GM06990 (cell line): Measurements from ENCODE around the gene SNX30.

Experiments
- DNase-seq: peaks from one replicate; pipeline ENCODE4 v3.0.0-alpha.2; 2011; ENCODE audit not compliant: insufficient read length; ENCODE audit errors: extremely low read depth
- H3K27me3 ChIP-seq: replicated peaks from 2 replicates; pipeline ENCODE4 v1.6.0; 2011; ENCODE audit warnings: low read length; ENCODE audit not compliant: control insufficient read depth, insufficient read depth
- H3K36me3 ChIP-seq: 2 replicates; pipeline ENCODE4 v1.5.1; 2011; ENCODE audit warnings: low read length; ENCODE audit not compliant: control insufficient read depth, insufficient read depth
- H3K4me3 ChIP-seq: replicated peaks from 2 replicates; pipeline ENCODE4 v1.5.1; 2011; ENCODE audit warnings: low read depth, mild to moderate bottlenecking, control low read depth, low read length
- CTCF ChIP-seq: IDR thresholded peaks from 2 replicates; pipeline ENCODE4 v1.5.1; 2011; ENCODE audit warnings: low read length, control low read depth, mild to moderate bottlenecking, inconsistent platforms; ENCODE audit not compliant: insufficient read depth, poor library complexity, severe bottlenecking

SNX30 gene

DNA sequence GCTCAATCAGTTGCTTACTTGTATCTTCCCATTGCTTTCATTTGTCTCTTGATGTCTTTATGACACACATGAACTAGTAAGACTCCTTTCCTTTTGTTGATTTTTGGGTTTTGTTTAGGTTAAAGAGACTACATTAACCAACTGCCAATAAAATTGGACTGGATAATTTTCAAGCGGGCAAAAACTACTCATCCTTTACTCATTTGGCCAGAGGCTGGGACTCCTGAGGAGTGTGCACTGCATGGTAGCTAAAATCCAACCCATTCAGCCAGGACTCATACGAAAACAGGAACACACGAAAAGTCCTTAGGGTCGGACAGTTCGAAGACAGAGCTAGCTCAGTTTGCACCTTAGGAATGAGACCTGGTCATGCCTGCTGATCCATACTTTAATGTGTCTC, 134.2 kb downstream of the SNX30 start:
- H3K36me3 ChIP-seq: no peaks in the 10 kb centered on the region
- H3K27me3 ChIP-seq: no peaks in the 10 kb centered on the region
- no peak for DNase-seq
- TF ChIP-seq CTCF: no peak
- H3K4me3 ChIP-seq: no peak overlapping the region

GRCh38 chr9:112885324-112885723, 134.8 kb downstream of the SNX30 start:
- TF ChIP-seq CTCF: no peak
- H3K27me3 ChIP-seq: no peaks in the 10 kb centered on the region
- H3K36me3 ChIP-seq: no peaks in the 10 kb centered on the region
- H3K4me3 ChIP-seq: no peak overlapping the region
- DNase-seq: no peak

- no peak for DNase-seq
- no peak for TF ChIP-seq CTCF
- no peak overlapping the region for H3K4me3 ChIP-seq
- H3K36me3 ChIP-seq: no peaks in the 10 kb centered on the region
- no peaks in the 10 kb centered on the region for H3K27me3 ChIP-seq
These were observed 135.8 kb downstream of the SNX30 start for GRCh38 chr9:112886351-112886750.

DNA sequence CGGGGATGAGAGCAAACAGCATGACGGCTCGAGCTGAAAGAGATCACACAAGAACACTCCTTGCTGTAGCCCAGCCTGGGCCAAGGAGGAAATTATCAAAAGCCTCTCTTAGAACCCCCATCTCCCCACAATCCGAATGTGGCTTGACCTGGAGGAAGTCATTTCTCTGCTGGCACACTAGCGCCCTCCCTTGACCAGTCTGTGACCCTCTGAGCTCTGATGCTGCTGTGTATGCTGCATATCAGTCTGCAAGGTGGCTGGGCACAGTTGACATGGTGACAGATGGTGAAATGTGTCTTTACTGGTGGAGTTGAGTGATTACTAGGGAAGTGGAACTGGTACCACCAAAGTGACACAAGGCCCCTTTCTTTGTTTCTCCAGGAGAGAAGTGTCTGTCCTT, 136.8 kb downstream of the SNX30 start:
- Histone ChIP-seq H3K27me3 (no peaks in the 10 kb centered on the region), H3K4me3 (no peak overlapping the region), H3K36me3 (no peaks in the 10 kb centered on the region)
- no peak for DNase-seq
- TF ChIP-seq CTCF: peak; percentile 37

- no peak for DNase-seq
- Histone ChIP-seq H3K4me3 (no peak within 1 kb of the TSS), H3K27me3 (no peaks in the 10 kb centered on the region), H3K36me3 (no peaks in the 10 kb centered on the region)
- TF ChIP-seq CTCF: no peak
These were observed 139.8 kb downstream of the SNX30 start, which contains the start of gene SLC46A2 for GRCh38 chr9:112890106-112891081. TSS of gene SLC46A2 (minus strand) at chr9:112890876. CDS start at chr9:112890681, 195 bp downstream.
